Lower leg skin (tissue), 4 donors: Measurements from ENCODE around the gene MEF2C. TPM values are rescaled to one million over a fixed set of nuclear protein-coding genes. Genes with fewer than 3 reads are reported as not detected.

ENCODE experiments used
- DNase-seq, 2 donors: peaks; one replicate each; pipeline ENCODE4 v3.0.0-alpha.2; 2019; ENCODE audit warnings: low spot score in 2 of 2
- H3K4me3 ChIP-seq: fragments of 200-600 bp; sonication (generic); 2 replicates; pipeline ENCODE4 v1.5.1; 2017; ENCODE audit warnings: mild to moderate bottlenecking, low read depth; ENCODE audit not compliant: poor library complexity, severe bottlenecking
- CTCF ChIP-seq, 3 donors: fragments of 450-650 bp; IDR thresholded peaks; one replicate each; pipeline ENCODE4 v1.5.1; 2016; ENCODE audit warnings: antibody characterized with exemption in 3 of 3, mild to moderate bottlenecking in 3 of 3, moderate library complexity in 2 of 3
- POLR2A ChIP-seq, 2 donors: fragments of 450-650 bp; IDR thresholded peaks; one replicate each; pipeline ENCODE4 v1.6.1; 2016 to 2017; ENCODE audit warnings: antibody characterized with exemption in 2 of 2, mild to moderate bottlenecking in 1 of 2, moderate library complexity in 1 of 2
- WGBS, 2 donors: methylation state at CpG; one replicate each; pipeline ENCODE4 v1.1.5; 2018; 5-methylcytosine and 5-hydroxymethylcytosine counted together
- intact Hi-C: fragments of 100-400 bp; cut with DNase I; formaldehyde crosslinking; loops from one replicate; pipeline ENCODE4 v1.15.0; 2023; ENCODE audit warnings: low total_unique reads
- total RNA-seq, 4 donors: library from RNA; depleted of rRNA; stranded (reverse); fragments of >200 nt; gene quantifications; one replicate each; pipeline ENCODE4 v1.1.0, GENCODE V29; 2016

Gene MEF2C
- total RNA-seq, 4 donors from 2014 or later: 2.4 to 15.5 (median 8.1) TPM

- no peak for DNase-seq
- no peak overlapping the region for H3K4me3 ChIP-seq
Observed at GRCh38 chr5:88875341-88876234, 7.4 kb downstream of the MEF2C start.

GRCh38 chr5:88873447-88873846, 9.5 kb downstream of the MEF2C start:
- DNase-seq: no peak
- WGBS, 2 donors: 78 to 85% methylated on average over 6 of the region's 6 CpGs
- TF ChIP-seq POLR2A (IDR thresholded peaks at IDR 0.05) (no peak), CTCF (IDR thresholded peaks at IDR 0.05) (no peak)
- H3K4me3 ChIP-seq: no peak overlapping the region
- intact Hi-C loops: no loop called here

More at GRCh38 chr5:88875341-88876234, 7.4 kb downstream of the MEF2C start:
- WGBS, 2 donors: 36 to 39% methylated on average over 5 of the region's 5 CpGs
- intact Hi-C loops: no loop called here
- TF ChIP-seq POLR2A (IDR thresholded peaks at IDR 0.05) (no peak), CTCF (IDR thresholded peaks at IDR 0.05) (no peak)

- no peak overlapping the region for H3K4me3 ChIP-seq
- TF ChIP-seq POLR2A (IDR thresholded peaks at IDR 0.05): no peak
- TF ChIP-seq CTCF (IDR thresholded peaks at IDR 0.05): no peak
- no peak for DNase-seq
- WGBS, 2 donors: 75 to 87% methylated on average over 6 of the region's 6 CpGs
- intact Hi-C loops: no loop called here
Observed at GRCh38 chr5:88872971-88873370, 10.0 kb downstream of the MEF2C start.

- intact Hi-C loops: no loop called here
Observed at GRCh38 chr5:88870285-88870684, 12.7 kb downstream of the MEF2C start.

GRCh38 chr5:88868468-88869068, 14.4 kb downstream of the MEF2C start:
- H3K4me3 ChIP-seq: no peak overlapping the region
- DNase-seq: no peak
- intact Hi-C loops: no loop called here
- TF ChIP-seq CTCF (IDR thresholded peaks at IDR 0.05): no peak
- no peak for TF ChIP-seq POLR2A (IDR thresholded peaks at IDR 0.05)
- WGBS, 2 donors: 56 to 62% methylated on average over 7 of the region's 7 CpGs

More at GRCh38 chr5:88870285-88870684, 12.7 kb downstream of the MEF2C start:
- no peak overlapping the region for H3K4me3 ChIP-seq
- 20 to 31% methylated on average over 2 of the region's 2 CpGs for WGBS, 2 donors
- DNase-seq: no peak
- no peak for TF ChIP-seq CTCF (IDR thresholded peaks at IDR 0.05)
- no peak for TF ChIP-seq POLR2A (IDR thresholded peaks at IDR 0.05)
